K562 (cell line): ENCODE results near the gene RUNDC3A. TPM values are rescaled to one million over a fixed set of nuclear protein-coding genes. Genes with fewer than 3 reads are reported as not detected.
A peak's percentile ranks its signal among the peaks of the same experiment; 100 is the strongest.

ENCODE experiments used
- CBX5 ChIP-seq: IDR thresholded peaks from 2 replicates; pipeline ENCODE4 v1.6.1; 2014; ENCODE audit warnings: low read depth, borderline replicate concordance
- CHD2 ChIP-seq: IDR thresholded peaks from 2 replicates; pipeline ENCODE4 v1.6.1; 2011; ENCODE audit warnings: low read depth, low read length
- ELF1 ChIP-seq: fragments of 200-800 bp; sonication (Bioruptor generic); IDR thresholded peaks from 2 replicates; pipeline ENCODE4 v1.6.1; 2016; ENCODE audit warnings: missing genetic modification characterization, missing compliant biosample characterization
- FOXK2 ChIP-seq, 2 experiments: fragments of 450-650 bp; IDR thresholded peaks in 1 of 2; conservative IDR thresholded peaks in 1 of 2; 2 replicates each; pipeline ENCODE4 v1.6.1; 2016; ENCODE audit warnings: low read depth in 2 of 2, mild to moderate bottlenecking in 1 of 2
- HDGF ChIP-seq: fragments of 450-650 bp; IDR thresholded peaks from 2 replicates; pipeline ENCODE4 v1.6.1; 2016
- HNRNPL ChIP-seq: fragments of 200-400 bp; formaldehyde crosslinking; IDR thresholded peaks from 2 replicates; pipeline ENCODE4 v1.6.1; 2017; ENCODE audit warnings: low read depth, mild to moderate bottlenecking, low read length
- MAFG ChIP-seq: fragments of 450-650 bp; conservative IDR thresholded peaks from 2 replicates; pipeline ENCODE4 v1.6.1; 2016; ENCODE audit warnings: missing genetic modification characterization, missing compliant biosample characterization
- MEF2D ChIP-seq: conservative IDR thresholded peaks from 2 replicates; pipeline ENCODE4 v1.6.1; 2016; ENCODE audit warnings: low read depth, missing genetic modification characterization, missing compliant biosample characterization
- NCOA1 ChIP-seq: fragments of 450-650 bp; IDR thresholded peaks from 2 replicates; pipeline ENCODE4 v1.6.1; 2016; ENCODE audit warnings: low read depth
- PML ChIP-seq: IDR thresholded peaks from 2 replicates; pipeline ENCODE4 v1.6.1; 2012; ENCODE audit warnings: low read length, inconsistent platforms
- SMAD4 ChIP-seq: fragments of 250-450 bp; sonication (Bioruptor Pico); conservative IDR thresholded peaks from 2 replicates; pipeline ENCODE4 v1.8.0; 2021; ENCODE audit warnings: inconsistent platforms, mild to moderate bottlenecking, moderate library complexity
- SRF ChIP-seq, 2 experiments: fragments of 250-450, 450-650 bp in 1 of 2; sonication (Bioruptor Pico) in 1 of 2; sonication (generic) in 1 of 2; formaldehyde crosslinking; IDR thresholded peaks; 2 replicates each; pipeline versions ENCODE4 v1.5.0 to v1.5.1; 2020 to 2022; ENCODE audit warnings: mild to moderate bottlenecking in 1 of 2, missing genetic modification reagents in 1 of 2
- ZBTB1 ChIP-seq: sonication (generic); formaldehyde crosslinking; IDR thresholded peaks from 2 replicates; pipeline ENCODE4 v1.8.1; 2023; ENCODE audit warnings: missing genetic modification reagents, low read depth, mild to moderate bottlenecking, borderline replicate concordance
- ZBTB7A ChIP-seq: IDR thresholded peaks from 2 replicates; pipeline ENCODE4 v1.6.1; 2011; ENCODE audit warnings: low read depth, mild to moderate bottlenecking, low read length, moderate library complexity, borderline replicate concordance; ENCODE audit not compliant: control insufficient read depth
- ZNF175 ChIP-seq: fragments of 200-800 bp; sonication (Bioruptor generic); IDR thresholded peaks from 2 replicates; pipeline ENCODE4 v1.6.1; 2016; ENCODE audit warnings: low read depth, mild to moderate bottlenecking, missing genetic modification characterization, missing compliant biosample characterization
- ZNF449 ChIP-seq: fragments of 250-450 bp; sonication (Bioruptor Pico); IDR thresholded peaks from 2 replicates; pipeline ENCODE4 v1.8.0; 2022; ENCODE audit warnings: moderate library complexity, mild to moderate bottlenecking, inconsistent platforms
- ZNF589 ChIP-seq: fragments of 200-800 bp; sonication (Bioruptor generic); IDR thresholded peaks from 2 replicates; pipeline ENCODE4 v1.6.1; 2016; ENCODE audit warnings: low read depth, missing genetic modification characterization, missing compliant biosample characterization
- polyA plus RNA-seq, 8 experiments: library from polyadenylated mRNA; depleted of rRNA in 4 of 8; stranded (reverse) in 5 of 8; unstranded in 3 of 8; fragments of >200 nt; fragmentation: Nextera tagmentation in 2 of 8; fragmentation: Illumina TruSeq in 1 of 8; extraction: Ambion mirVana in 2 of 8; extraction: Trizol in 1 of 8; gene quantifications; 2 replicates each; pipeline versions ENCODE4 v1.2.1 to v1.2.3, GENCODE V29; 2011 to 2014; ENCODE audit warnings: inconsistent platforms in 1 of 8, missing spikeins in 1 of 8
- total RNA-seq, 7 experiments: library from RNA; depleted of rRNA in 6 of 7; stranded (reverse); fragments of >200 nt in 6 of 7; fragmentation: Illumina TruSeq in 2 of 7; extraction: Trizol in 2 of 7; gene quantifications; 2 replicates each; pipeline versions ENCODE4 v1.2.1 to v1.2.3, GENCODE V29; 2011 to 2021; ENCODE audit warnings: low replicate concordance in 1 of 7
- TF ChIP-seq, protein P1 (sequence below): fragments of 250-450 bp; sonication (Bioruptor Pico); IDR thresholded peaks from 2 replicates; pipeline ENCODE4 v1.5.0; 2020; ENCODE audit warnings: mild to moderate bottlenecking
- TF ChIP-seq, protein P2 (sequence below): fragments of 450-650 bp; IDR thresholded peaks from 2 replicates; pipeline ENCODE4 v1.6.1; 2016; ENCODE audit warnings: low read depth, mild to moderate bottlenecking, moderate library complexity
- TF ChIP-seq, protein P3 (sequence below): fragments of 250-450 bp; sonication (Bioruptor Pico); IDR thresholded peaks from 2 replicates; pipeline ENCODE4 v1.9.0; 2021; ENCODE audit warnings: mild to moderate bottlenecking, inconsistent platforms
- TF ChIP-seq, protein P4 (sequence below): fragments of 250-450 bp; sonication (Bioruptor Pico); IDR thresholded peaks from 2 replicates; pipeline ENCODE4 v1.5.1; 2021; ENCODE audit warnings: mild to moderate bottlenecking

The RUNDC3A gene
- total and polyA plus RNA-seq, 9 of the 15 experiments (the other 6 are each of a cell fraction or from before 2014, with no cell fraction given) = not detected

- TF ChIP-seq SMAD4 (CRISPR knock-in tag) (peak; percentile 78; the same call in 1 of the 2 replicates), ZNF175 (CRISPR knock-in tag) (no peak), MAFG (no peak), ZBTB1 (0 out of 2 replicates have a peak, but pooled peaks have one; percentile 31), HDGF (no peak), CHD2 (no peak), CBX5 (no peak), ZNF589 (no peak), ZNF449 (CRISPR knock-in tag) (no peak), PML (no peak), SRF (CRISPR knock-in tag; IDR thresholded peaks at IDR 0.05) (no peak), ZBTB7A (peak; percentile 93), ELF1 (no peak), MEF2D (no peak), FOXK2 (conservative IDR thresholded peaks at IDR 0.05 in 1 of 2, IDR thresholded peaks at IDR 0.05 in 1 of 2; ENCODE audit: low read depth in 2 of 2) (no peak), HNRNPL (no peak), NCOA1 (no peak)
- TF ChIP-seq, protein P1, sequence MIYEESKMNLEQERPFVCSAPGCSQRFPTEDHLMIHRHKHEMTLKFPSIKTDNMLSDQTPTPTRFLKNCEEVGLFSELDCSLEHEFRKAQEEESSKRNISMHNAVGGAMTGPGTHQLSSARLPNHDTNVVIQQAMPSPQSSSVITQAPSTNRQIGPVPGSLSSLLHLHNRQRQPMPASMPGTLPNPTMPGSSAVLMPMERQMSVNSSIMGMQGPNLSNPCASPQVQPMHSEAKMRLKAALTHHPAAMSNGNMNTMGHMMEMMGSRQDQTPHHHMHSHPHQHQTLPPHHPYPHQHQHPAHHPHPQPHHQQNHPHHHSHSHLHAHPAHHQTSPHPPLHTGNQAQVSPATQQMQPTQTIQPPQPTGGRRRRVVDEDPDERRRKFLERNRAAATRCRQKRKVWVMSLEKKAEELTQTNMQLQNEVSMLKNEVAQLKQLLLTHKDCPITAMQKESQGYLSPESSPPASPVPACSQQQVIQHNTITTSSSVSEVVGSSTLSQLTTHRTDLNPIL (CRISPR knock-in tag) = no peak
- TF ChIP-seq, protein P2, sequence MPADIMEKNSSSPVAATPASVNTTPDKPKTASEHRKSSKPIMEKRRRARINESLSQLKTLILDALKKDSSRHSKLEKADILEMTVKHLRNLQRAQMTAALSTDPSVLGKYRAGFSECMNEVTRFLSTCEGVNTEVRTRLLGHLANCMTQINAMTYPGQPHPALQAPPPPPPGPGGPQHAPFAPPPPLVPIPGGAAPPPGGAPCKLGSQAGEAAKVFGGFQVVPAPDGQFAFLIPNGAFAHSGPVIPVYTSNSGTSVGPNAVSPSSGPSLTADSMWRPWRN = no peak
- TF ChIP-seq, protein P3, sequence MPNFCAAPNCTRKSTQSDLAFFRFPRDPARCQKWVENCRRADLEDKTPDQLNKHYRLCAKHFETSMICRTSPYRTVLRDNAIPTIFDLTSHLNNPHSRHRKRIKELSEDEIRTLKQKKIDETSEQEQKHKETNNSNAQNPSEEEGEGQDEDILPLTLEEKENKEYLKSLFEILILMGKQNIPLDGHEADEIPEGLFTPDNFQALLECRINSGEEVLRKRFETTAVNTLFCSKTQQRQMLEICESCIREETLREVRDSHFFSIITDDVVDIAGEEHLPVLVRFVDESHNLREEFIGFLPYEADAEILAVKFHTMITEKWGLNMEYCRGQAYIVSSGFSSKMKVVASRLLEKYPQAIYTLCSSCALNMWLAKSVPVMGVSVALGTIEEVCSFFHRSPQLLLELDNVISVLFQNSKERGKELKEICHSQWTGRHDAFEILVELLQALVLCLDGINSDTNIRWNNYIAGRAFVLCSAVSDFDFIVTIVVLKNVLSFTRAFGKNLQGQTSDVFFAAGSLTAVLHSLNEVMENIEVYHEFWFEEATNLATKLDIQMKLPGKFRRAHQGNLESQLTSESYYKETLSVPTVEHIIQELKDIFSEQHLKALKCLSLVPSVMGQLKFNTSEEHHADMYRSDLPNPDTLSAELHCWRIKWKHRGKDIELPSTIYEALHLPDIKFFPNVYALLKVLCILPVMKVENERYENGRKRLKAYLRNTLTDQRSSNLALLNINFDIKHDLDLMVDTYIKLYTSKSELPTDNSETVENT (CRISPR knock-in tag) = peak; percentile 78; the same call in 1 of the 2 replicates
- TF ChIP-seq, protein P4, sequence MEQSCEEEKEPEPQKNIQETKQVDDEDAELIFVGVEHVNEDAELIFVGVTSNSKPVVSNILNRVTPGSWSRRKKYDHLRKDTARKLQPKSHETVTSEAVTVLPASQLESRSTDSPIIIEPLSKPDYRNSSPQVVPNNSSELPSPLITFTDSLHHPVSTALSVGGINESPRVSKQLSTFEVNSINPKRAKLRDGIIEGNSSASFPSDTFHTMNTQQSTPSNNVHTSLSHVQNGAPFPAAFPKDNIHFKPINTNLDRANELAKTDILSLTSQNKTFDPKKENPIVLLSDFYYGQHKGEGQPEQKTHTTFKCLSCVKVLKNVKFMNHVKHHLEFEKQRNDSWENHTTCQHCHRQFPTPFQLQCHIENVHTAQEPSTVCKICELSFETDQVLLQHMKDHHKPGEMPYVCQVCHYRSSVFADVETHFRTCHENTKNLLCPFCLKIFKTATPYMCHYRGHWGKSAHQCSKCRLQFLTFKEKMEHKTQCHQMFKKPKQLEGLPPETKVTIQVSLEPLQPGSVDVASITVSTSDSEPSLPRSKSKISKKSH (CRISPR knock-in tag) = no peak
These were observed 55.3 kb downstream of the RUNDC3A start, which contains the start of gene FAM171A2 (continued) for GRCh38 chr17:44363613-44364159.
